Endothelial cell of umbilical vein (primary cell): ENCODE results near the gene CNFN.

Experiments used
- CTCF ChIP-seq, 2 donors: IDR thresholded peaks; 1 replicate in 1 of 2; 2 replicates in 1 of 2; pipeline ENCODE4 v1.5.1; 2011; ENCODE audit warnings: low read length in 2 of 2, mild to moderate bottlenecking in 2 of 2, moderate library complexity in 2 of 2, control low read depth in 1 of 2, inconsistent platforms in 1 of 2, low read depth in 1 of 2; ENCODE audit not compliant: insufficient read depth in 1 of 2; ENCODE audit errors: extremely low read depth in 1 of 2
- EZH2 ChIP-seq: IDR thresholded peaks from 2 replicates; pipeline ENCODE4 v1.6.1; 2012; ENCODE audit warnings: borderline replicate concordance, low read depth, mild to moderate bottlenecking, moderate library complexity, low read length, inconsistent platforms; ENCODE audit not compliant: severe bottlenecking
- FOS ChIP-seq: IDR thresholded peaks from 2 replicates; pipeline ENCODE4 v1.6.1; 2011; ENCODE audit warnings: mild to moderate bottlenecking, low read length, moderate library complexity, borderline replicate concordance; ENCODE audit not compliant: insufficient read depth
- GATA2 ChIP-seq: IDR thresholded peaks from 2 replicates; pipeline ENCODE4 v1.7.0; 2011; ENCODE audit warnings: low read depth, mild to moderate bottlenecking, moderate library complexity, mixed read lengths, low read length; ENCODE audit not compliant: insufficient read length, insufficient read depth
- JUN ChIP-seq: IDR thresholded peaks from 2 replicates; pipeline ENCODE4 v1.6.1; 2011; ENCODE audit warnings: borderline replicate concordance, low read depth; ENCODE audit not compliant: insufficient read length, insufficient read depth
- MAX ChIP-seq: IDR thresholded peaks from 2 replicates; pipeline ENCODE4 v1.6.1; 2011; ENCODE audit not compliant: insufficient read depth, insufficient read length
- MYC ChIP-seq: IDR thresholded peaks from one replicate; pipeline ENCODE4 v1.6.1; 2011; ENCODE audit warnings: mild to moderate bottlenecking, low read depth, low read length
- POLR2A ChIP-seq: IDR thresholded peaks from 2 replicates; pipeline ENCODE4 v1.6.1; 2012; ENCODE audit warnings: low read depth, mild to moderate bottlenecking, control low read depth, low read length
- POLR2AphosphoS5 ChIP-seq: IDR thresholded peaks from 2 replicates; pipeline ENCODE4 v1.6.1; 2012; ENCODE audit warnings: low read depth, mild to moderate bottlenecking, control low read depth, low read length, moderate library complexity; ENCODE audit not compliant: insufficient read depth

GRCh38 chr19:42389899-42390298 lies at the start of gene CNFN:
- TF ChIP-seq CTCF (IDR thresholded peaks at IDR 0.05; ENCODE audit: extremely low read depth in 1 of 2, insufficient read depth in 1 of 2, low read depth in 1 of 2, low read length in 2 of 2) (no peak), POLR2AphosphoS5 (no peak), POLR2A (no peak), MYC (no peak), FOS (no peak), EZH2 (no peak), MAX (no peak), JUN (no peak), GATA2 (no peak)
